Psoas muscle (tissue), 8 donors: Measurements from ENCODE around the gene ZNF281. TPM values are rescaled to one million over a fixed set of nuclear protein-coding genes. Genes with fewer than 3 reads are reported as not detected.

Experiments used
- ATAC-seq, 4 donors: fragments of 200-7000 bp; cut with Tn5 transposase; one replicate each; pipeline ENCODE4 v1.9.1; 2020; ENCODE audit warnings: moderate library complexity in 3 of 4, mild to moderate bottlenecking in 2 of 4
- DNase-seq, 2 donors: peaks; one replicate each; pipeline ENCODE4 v3.0.0-alpha.2; 2020
- H3K27ac ChIP-seq: fragments of 200-600 bp; one replicate; pipeline ENCODE4 v1.8.0; 2022
- H3K27me3 ChIP-seq, 3 donors: fragments of 200-600 bp in 1 of 3; one replicate each; pipeline versions ENCODE4 v1.6.1 to v1.8.0; 2013 to 2022; ENCODE audit warnings: low read length in 2 of 3, mild to moderate bottlenecking in 2 of 3, moderate library complexity in 1 of 3; ENCODE audit not compliant: insufficient read depth in 3 of 3
- H3K36me3 ChIP-seq, 2 donors: fragments of 200-600 bp in 1 of 2; one replicate each; pipeline versions ENCODE4 v1.6.1 to v1.8.0; 2013 to 2022; ENCODE audit warnings: low read depth in 1 of 2, mild to moderate bottlenecking in 1 of 2, moderate library complexity in 1 of 2; ENCODE audit not compliant: insufficient read depth in 1 of 2
- H3K4me1 ChIP-seq: fragments of 200-600 bp; one replicate; pipeline ENCODE4 v1.8.0; 2022
- H3K4me3 ChIP-seq: fragments of 200-600 bp; one replicate; pipeline ENCODE4 v1.8.0; 2022; ENCODE audit warnings: mild to moderate bottlenecking
- H3K9me3 ChIP-seq: fragments of 200-600 bp; one replicate; pipeline ENCODE4 v1.8.0; 2022
- WGBS, 3 donors: extraction: QIAGEN DNeasy Blood & Tissue Kit; methylation state at CpG; one replicate each; pipeline versions ENCODE4 v1.1.6 to v1.1.7; 2013; 5-methylcytosine and 5-hydroxymethylcytosine counted together
- intact Hi-C, 2 donors: fragments of 100-400 bp; cut with DNase I; formaldehyde crosslinking; loops; one replicate each; pipeline versions ENCODE4 v1.11.0 to v1.14.2; 2022
- polyA plus RNA-seq, 3 donors: library from polyadenylated mRNA; stranded (reverse); fragments of 200-250 nt; gene quantifications; one replicate each; pipeline ENCODE4 v1.2.3, GENCODE V29; 2013
- total RNA-seq, 4 donors: library from RNA; stranded (reverse); fragmentation: NEBNext Ultra II Directional in 2 of 4; extraction: Animal tissue kit (Norgen Biotek cat#: 25700) in 2 of 4; gene quantifications; one replicate each; pipeline versions ENCODE4 v1.2.1 to v1.2.4, GENCODE V29; 2021 to 2023
- TF ChIP-seq, protein P1 (sequence below): fragments of 200-600 bp; IDR thresholded peaks from one replicate; pipeline ENCODE4 v1.8.0; 2022; ENCODE audit warnings: antibody characterized with exemption
- donor health status: healthy with polysubstance abuse.
- donor health status: DM: no; HTN: no; CAD: no; lungs with moderate emphysema.
- donor health status: Bipolar disorder and iron deficiency.
- donor health status: healthy.
- donor health status: DM: yes; HTN: yes; CAD: no.
- donor health status: DM: no; HTN: no; CAD: no.
- donor health status: DM: no; HTN: no; CAD: no.
- donor health status: DM: yes; HTN: yes; CAD: no.

Gene ZNF281
- total and polyA plus RNA-seq, 7 donors, result 4.1 to 14.0 (median 10.4) TPM

DNA sequence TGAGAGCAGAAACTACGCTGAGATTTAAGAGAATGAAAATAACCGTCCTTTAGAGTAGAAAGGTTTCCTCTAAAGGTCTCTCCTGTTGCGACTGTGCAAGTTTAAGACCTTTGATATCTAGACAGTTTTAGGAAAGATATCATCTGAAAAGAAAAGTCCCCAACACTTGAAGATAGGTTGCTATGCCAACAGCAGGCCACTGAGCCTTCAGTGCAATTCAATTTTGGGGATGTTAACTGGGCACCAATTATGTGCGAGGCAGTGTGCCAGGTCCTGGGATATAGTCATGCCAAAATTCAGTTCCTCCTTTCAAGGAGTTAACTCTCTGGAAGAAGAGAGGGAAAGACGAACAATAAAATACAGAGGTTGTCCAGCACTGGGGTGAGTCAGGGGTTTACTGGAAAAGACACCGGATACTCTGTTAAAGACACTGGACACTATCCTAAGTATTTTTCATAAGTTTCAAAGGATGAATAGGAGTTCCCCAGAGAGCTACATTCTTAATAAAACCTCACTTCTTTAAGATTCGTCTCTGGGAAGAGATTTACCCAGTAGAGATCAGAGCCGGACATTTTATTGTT, 25.5 kb upstream of the ZNF281 start:
- 69 to 79% (median 73%) methylated on average over 8 of the region's 8 CpGs for WGBS, 3 donors
- intact Hi-C loops, result no loop called here
- Histone ChIP-seq H3K4me1 (no peaks in the 10 kb centered on the region), H3K9me3 (no peaks in the 10 kb centered on the region), H3K27me3 (no peaks in the 10 kb centered on the region), H3K36me3 (no peaks in the 10 kb centered on the region), H3K27ac (no peak overlapping the region), H3K4me3 (no peak overlapping the region)
- ATAC-seq, result no peak
- no peak for DNase-seq
- TF ChIP-seq, protein P1, sequence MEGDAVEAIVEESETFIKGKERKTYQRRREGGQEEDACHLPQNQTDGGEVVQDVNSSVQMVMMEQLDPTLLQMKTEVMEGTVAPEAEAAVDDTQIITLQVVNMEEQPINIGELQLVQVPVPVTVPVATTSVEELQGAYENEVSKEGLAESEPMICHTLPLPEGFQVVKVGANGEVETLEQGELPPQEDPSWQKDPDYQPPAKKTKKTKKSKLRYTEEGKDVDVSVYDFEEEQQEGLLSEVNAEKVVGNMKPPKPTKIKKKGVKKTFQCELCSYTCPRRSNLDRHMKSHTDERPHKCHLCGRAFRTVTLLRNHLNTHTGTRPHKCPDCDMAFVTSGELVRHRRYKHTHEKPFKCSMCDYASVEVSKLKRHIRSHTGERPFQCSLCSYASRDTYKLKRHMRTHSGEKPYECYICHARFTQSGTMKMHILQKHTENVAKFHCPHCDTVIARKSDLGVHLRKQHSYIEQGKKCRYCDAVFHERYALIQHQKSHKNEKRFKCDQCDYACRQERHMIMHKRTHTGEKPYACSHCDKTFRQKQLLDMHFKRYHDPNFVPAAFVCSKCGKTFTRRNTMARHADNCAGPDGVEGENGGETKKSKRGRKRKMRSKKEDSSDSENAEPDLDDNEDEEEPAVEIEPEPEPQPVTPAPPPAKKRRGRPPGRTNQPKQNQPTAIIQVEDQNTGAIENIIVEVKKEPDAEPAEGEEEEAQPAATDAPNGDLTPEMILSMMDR, result no peak

DNA sequence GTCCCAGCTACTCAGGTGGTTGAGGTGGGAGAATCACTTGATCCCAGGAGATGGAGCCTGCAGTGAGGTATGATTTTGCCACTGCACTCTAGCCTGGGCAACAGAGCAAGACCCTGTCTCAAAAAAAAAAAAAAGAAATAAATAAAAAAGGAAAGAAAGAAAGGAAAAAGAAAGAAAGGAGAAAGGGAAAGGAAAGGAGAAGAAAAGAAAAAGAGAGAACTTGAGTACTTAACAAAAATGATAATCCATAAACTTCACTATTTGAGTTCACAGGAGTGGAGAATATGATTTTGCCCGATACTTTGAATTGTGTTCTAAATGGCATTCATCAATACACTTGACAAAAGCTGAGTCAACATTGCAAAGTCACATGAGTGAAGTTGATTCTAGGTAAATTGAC, 23.8 kb upstream of the ZNF281 start:
- no peaks in the 10 kb centered on the region for H3K36me3 ChIP-seq
- DNase-seq, result no peak

DNA sequence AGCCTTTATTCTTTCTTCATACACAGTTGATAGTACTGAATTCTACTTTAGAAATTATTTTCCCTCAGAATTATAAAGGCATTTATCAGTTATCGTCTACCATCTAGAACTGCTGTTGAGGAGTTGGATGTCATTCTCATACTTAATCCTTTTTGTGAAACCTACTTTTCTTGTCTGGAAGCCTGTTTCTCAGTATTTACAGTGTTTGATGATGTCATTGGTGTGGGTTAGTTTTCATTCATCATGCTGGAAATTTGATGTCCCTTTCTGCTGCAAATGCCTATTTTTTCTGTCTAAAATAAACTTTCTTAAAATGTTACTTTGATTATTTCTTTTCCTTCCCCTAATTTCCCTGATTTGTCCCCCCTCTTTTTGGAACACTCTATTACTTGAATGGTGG, 22.8 kb upstream of the ZNF281 start:
- DNase-seq, result no peak

More for the DNA sequence above, 23.8 kb upstream of the ZNF281 start:
- intact Hi-C loops, result no loop called here
- Histone ChIP-seq H3K4me3 (no peak overlapping the region), H3K9me3 (no peaks in the 10 kb centered on the region), H3K27me3 (no peaks in the 10 kb centered on the region), H3K27ac (no peak overlapping the region), H3K4me1 (no peaks in the 10 kb centered on the region)
- TF ChIP-seq, protein P1, result no peak
- 96 to 100% (median 100%) methylated on average over 1 of the region's 1 CpG for WGBS, 3 donors
- no peak for ATAC-seq

DNA sequence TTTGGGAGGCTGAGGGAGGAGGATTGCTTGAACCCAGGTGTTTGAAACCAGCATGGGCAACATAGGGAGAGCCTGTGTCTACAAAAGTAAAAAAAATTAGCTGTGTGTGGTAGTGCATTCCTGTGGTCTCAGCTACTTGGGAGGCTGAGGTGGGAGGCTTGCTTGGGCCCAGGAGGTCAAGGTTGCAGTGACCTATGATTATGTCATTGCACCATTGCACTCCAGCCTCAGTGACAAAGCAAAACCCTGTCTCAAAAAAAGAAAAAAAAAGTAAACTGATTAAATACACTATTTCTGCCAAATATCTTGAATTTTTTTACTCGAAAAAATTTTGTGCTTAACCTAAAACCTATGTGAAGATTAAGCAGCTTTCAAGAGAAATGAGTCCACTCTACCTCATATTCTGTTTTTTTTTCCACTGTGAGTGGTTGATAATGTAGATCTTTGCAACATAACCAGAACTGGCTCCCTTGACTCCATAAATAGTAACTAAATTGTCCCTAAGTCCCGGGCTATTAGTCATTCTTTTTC, 19.4 kb upstream of the ZNF281 start:
- Histone ChIP-seq H3K27ac (no peak overlapping the region), H3K4me3 (no peak overlapping the region), H3K4me1 (no peaks in the 10 kb centered on the region), H3K9me3 (no peaks in the 10 kb centered on the region), H3K36me3 (no peaks in the 10 kb centered on the region), H3K27me3 (no peaks in the 10 kb centered on the region)
- intact Hi-C loops, result no loop called here
- no peak for ATAC-seq
- 80 to 89% (median 85%) methylated on average over 2 of the region's 2 CpGs for WGBS, 3 donors
- DNase-seq, result no peak
- TF ChIP-seq, protein P1, result no peak

More for the DNA sequence above, 22.8 kb upstream of the ZNF281 start:
- Histone ChIP-seq H3K9me3 (no peaks in the 10 kb centered on the region), H3K36me3 (no peaks in the 10 kb centered on the region), H3K4me1 (no peaks in the 10 kb centered on the region), H3K4me3 (no peak overlapping the region), H3K27ac (no peak overlapping the region), H3K27me3 (no peaks in the 10 kb centered on the region)
- TF ChIP-seq, protein P1, result no peak
- intact Hi-C loops, result no loop called here
- 77 to 96% (median 89%) methylated on average over 1 of the region's 1 CpG for WGBS, 3 donors
- no peak for ATAC-seq
